Measurements from ENCODE around the gene FGF1. TPM values are rescaled to one million over a fixed set of nuclear protein-coding genes. Genes with fewer than 3 reads are reported as not detected.

Gene FGF1
- total and polyA plus RNA-seq, 2 of the 4 experiments (the other 2 are of a cell fraction), result 7.6 to 7.7 TPM

DNA sequence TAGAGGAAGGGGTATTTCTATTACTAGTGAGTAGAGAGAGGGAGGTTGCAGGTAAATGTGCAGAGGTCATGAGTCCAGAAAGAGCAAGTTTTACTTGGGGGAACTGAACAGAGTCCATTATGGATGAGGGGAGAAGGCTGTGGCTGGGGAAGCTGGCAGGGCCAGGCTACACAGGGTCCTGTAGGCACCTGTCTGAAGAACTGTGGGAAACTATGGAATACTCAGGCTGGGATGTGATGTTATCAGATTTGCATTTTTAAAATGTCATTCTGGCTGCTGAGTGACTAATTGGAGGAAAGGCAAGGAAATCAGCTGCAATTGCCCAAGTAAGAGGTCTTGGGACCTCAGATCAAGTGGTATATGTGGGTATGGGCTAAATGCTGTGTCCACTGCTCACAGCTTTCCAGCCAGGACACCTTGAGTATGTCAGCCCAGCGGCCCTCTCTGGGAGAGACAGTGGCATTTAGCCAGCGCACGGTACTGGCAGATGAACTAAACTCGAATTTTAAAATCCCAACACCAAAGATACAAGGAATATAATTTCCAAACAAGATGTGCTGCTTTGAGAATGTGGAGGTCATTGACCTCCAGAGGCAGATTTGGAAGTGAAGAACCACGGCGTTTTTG, 49.1 kb downstream of the FGF1 start:
- Histone ChIP-seq H4K91ac (ENCODE audit: insufficient read depth, low read depth, low read length) (no peak overlapping the region), H2BK15ac (ENCODE audit: low read depth, low read length) (no peak overlapping the region; the same call in 2 of the 3 replicates), H3K56ac (ENCODE audit: extremely low read depth, insufficient read depth, low read length) (no peak overlapping the region), H3K36me3 (ENCODE audit: control insufficient read depth, insufficient read depth, low read length) (no peaks in the 10 kb centered on the region), H2AFZ (replicated peaks; ENCODE audit: low read length, poor library complexity) (no peak overlapping the region), H3K9ac (ENCODE audit: low read depth, low read length) (no peak overlapping the region), H3K18ac (ENCODE audit: low read depth, low read length) (no peak overlapping the region), H3K4me2 (ENCODE audit: low read depth, low read length) (no peak overlapping the region), H3K27me3 (ENCODE audit: control insufficient read depth, insufficient read depth, low read length) (no peaks in the 10 kb centered on the region), H2BK5ac (ENCODE audit: low read depth, low read length, poor library complexity, severe bottlenecking) (no peak overlapping the region), H4K20me1 (ENCODE audit: insufficient read depth, low read length) (no peaks in the 10 kb centered on the region), H2AK5ac (ENCODE audit: low read depth, low read length) (no peak overlapping the region), H3K27ac (ENCODE audit: insufficient read depth, low read length) (no peak overlapping the region), H3K9me3 (ENCODE audit: control insufficient read depth, insufficient read depth, low read length) (no peaks in the 10 kb centered on the region), H2AK9ac (replicated peaks; ENCODE audit: low read depth, low read length, poor library complexity) (no peak overlapping the region), H3K4ac (ENCODE audit: low read depth, low read length) (no peak overlapping the region), H4K8ac (ENCODE audit: low read depth in 2 of 2, low read length in 2 of 2) (no peak overlapping the region), H3K79me1 (ENCODE audit: low read depth in 1 of 2, low read length in 2 of 2) (no peaks in the 10 kb centered on the region), H3K14ac (replicated peaks; ENCODE audit: low read depth, low read length) (no peak overlapping the region), H2BK120ac (ENCODE audit: low read depth, low read length) (no peak overlapping the region), H3K4me1 (ENCODE audit: control insufficient read depth, insufficient read depth, low read length) (no peaks in the 10 kb centered on the region), H3K4me3 (ENCODE audit: insufficient read depth, low read depth, low read length) (no peak overlapping the region), H4K5ac (ENCODE audit: low read depth, low read length) (no peak overlapping the region), H2BK20ac (ENCODE audit: low read depth, low read length) (no peak overlapping the region), H3K9me1 (ENCODE audit: insufficient read depth, low read length) (no peaks in the 10 kb centered on the region), H3K23ac (ENCODE audit: low read depth, low read length) (no peak overlapping the region)
- dilution Hi-C loops (cut with HindIII; ENCODE audit: low sequenced_read_pairs, unreplicated experiment) (no loop called here), in situ Hi-C loops (cut with MboI; ENCODE audit: low sequenced_read_pairs) (no loop called here), intact Hi-C loops (cut with micrococcal nuclease) (no loop called here)
- ATAC-seq (ENCODE audit: low read depth) (no peak), DNase-seq (no peak)
- no CpG with 5 or more reads among the region's 6 CpGs for WGBS, 2 experiments (ENCODE audit: extremely low coverage in 2 of 2, insufficient read length in 1 of 2)
- POLR2A ChIA-PET (ENCODE audit: unreplicated experiment), result no interaction called here
- BruUV-seq (replicated peaks), result no TSS peak
- CTCF ChIA-PET, result no interaction called here
- TF ChIP-seq MXI1 (IDR thresholded peaks at IDR 0.05; ENCODE audit: borderline replicate concordance, low read depth, low read length) (no peak), CTCF (conservative IDR thresholded peaks at IDR 0.05; ENCODE audit: low read depth, low read length) (no peak), SMC3 (IDR thresholded peaks at IDR 0.05; ENCODE audit: low read depth, low read length) (no peak), RCOR1 (IDR thresholded peaks at IDR 0.05; ENCODE audit: insufficient replicate concordance, low read length) (no peak), MAFK (IDR thresholded peaks at IDR 0.05; ENCODE audit: low read depth, low read length) (no peak), NFE2L2 (IDR thresholded peaks at IDR 0.05; ENCODE audit: low read depth, low read length) (no peak), CHD1 (IDR thresholded peaks at IDR 0.05; ENCODE audit: low read depth, low read length) (no peak), CEBPB (IDR thresholded peaks at IDR 0.05; ENCODE audit: low read depth, low read length) (no peak), RAD21 (IDR thresholded peaks at IDR 0.05; ENCODE audit: low read length) (no peak), BHLHE40 (IDR thresholded peaks at IDR 0.05; ENCODE audit: low read depth, low read length) (no peak), RFX5 (IDR thresholded peaks at IDR 0.05; ENCODE audit: low read depth, low read length) (no peak), USF2 (IDR thresholded peaks at IDR 0.05; ENCODE audit: low read depth, low read length) (no peak), MAZ (IDR thresholded peaks at IDR 0.05; ENCODE audit: borderline replicate concordance, low read depth, low read length) (no peak), POLR2A (IDR thresholded peaks at IDR 0.05; ENCODE audit: low read depth, low read length) (no peak)
